H1 (cell line): ENCODE results near the gene RPTN. TPM values are rescaled to one million over a fixed set of nuclear protein-coding genes. Genes with fewer than 3 reads are reported as not detected.

Experiments used
- BACH1 ChIP-seq: IDR thresholded peaks from 2 replicates; pipeline ENCODE4 v1.6.1; 2012; ENCODE audit warnings: low read length, improper control_type of control experiment
- CTBP2 ChIP-seq: IDR thresholded peaks from 2 replicates; pipeline ENCODE4 v1.7.0; 2011; ENCODE audit warnings: borderline replicate concordance, mild to moderate bottlenecking, moderate library complexity, mixed read lengths, low read length; ENCODE audit not compliant: insufficient read depth, insufficient read length
- GTF2F1 ChIP-seq: IDR thresholded peaks from 2 replicates; pipeline ENCODE4 v1.6.1; 2012; ENCODE audit warnings: low read depth, low read length, improper control_type of control experiment, borderline replicate concordance
- KDM4A ChIP-seq: IDR thresholded peaks from one replicate; pipeline ENCODE4 v1.7.1; 2012; ENCODE audit warnings: low read depth, mild to moderate bottlenecking, moderate library complexity, low read length, inconsistent platforms; ENCODE audit not compliant: severe bottlenecking
- polyA plus RNA-seq, 7 experiments: library from polyadenylated mRNA; depleted of rRNA in 3 of 7; stranded (reverse) in 5 of 7; unstranded in 2 of 7; fragments of >200 nt in 5 of 7; fragments of 200-250 nt in 2 of 7; gene quantifications; 1 replicate in 5 of 7; 2 replicates in 1 of 7; 4 replicates in 1 of 7; pipeline versions ENCODE4 v1.2.1 to v1.2.3, GENCODE V29; 2011 to 2013; ENCODE audit warnings: missing spikeins in 2 of 7, mixed read lengths in 2 of 7
- total RNA-seq: library from RNA; stranded (reverse); fragmentation: NEBNext Ultra II Directional; extraction: Animal tissue kit (Norgen Biotek cat#: 25700); gene quantifications from 2 replicates; pipeline ENCODE4 v1.2.1, GENCODE V29; 2021

RPTN gene
- total and polyA plus RNA-seq, 2 of the 8 experiments (the other 6 are each of a cell fraction or from before 2014, with no cell fraction given), result not detected

GRCh38 chr1:152160576-152160975, 1.5 kb upstream of the RPTN start (continued):
- TF ChIP-seq BACH1 (no peak), CTBP2 (no peak), KDM4A (no peak), GTF2F1 (no peak)
